ENCODE results near the gene ARMC5.
A peak's percentile ranks its signal among the peaks of the same experiment; 100 is the strongest.
"Not testable (repeated sequence)": the region's sequence is repeated elsewhere in the genome, so short reads cannot be mapped to it uniquely, and the experiment has no call there.

ARMC5 gene, protein sequence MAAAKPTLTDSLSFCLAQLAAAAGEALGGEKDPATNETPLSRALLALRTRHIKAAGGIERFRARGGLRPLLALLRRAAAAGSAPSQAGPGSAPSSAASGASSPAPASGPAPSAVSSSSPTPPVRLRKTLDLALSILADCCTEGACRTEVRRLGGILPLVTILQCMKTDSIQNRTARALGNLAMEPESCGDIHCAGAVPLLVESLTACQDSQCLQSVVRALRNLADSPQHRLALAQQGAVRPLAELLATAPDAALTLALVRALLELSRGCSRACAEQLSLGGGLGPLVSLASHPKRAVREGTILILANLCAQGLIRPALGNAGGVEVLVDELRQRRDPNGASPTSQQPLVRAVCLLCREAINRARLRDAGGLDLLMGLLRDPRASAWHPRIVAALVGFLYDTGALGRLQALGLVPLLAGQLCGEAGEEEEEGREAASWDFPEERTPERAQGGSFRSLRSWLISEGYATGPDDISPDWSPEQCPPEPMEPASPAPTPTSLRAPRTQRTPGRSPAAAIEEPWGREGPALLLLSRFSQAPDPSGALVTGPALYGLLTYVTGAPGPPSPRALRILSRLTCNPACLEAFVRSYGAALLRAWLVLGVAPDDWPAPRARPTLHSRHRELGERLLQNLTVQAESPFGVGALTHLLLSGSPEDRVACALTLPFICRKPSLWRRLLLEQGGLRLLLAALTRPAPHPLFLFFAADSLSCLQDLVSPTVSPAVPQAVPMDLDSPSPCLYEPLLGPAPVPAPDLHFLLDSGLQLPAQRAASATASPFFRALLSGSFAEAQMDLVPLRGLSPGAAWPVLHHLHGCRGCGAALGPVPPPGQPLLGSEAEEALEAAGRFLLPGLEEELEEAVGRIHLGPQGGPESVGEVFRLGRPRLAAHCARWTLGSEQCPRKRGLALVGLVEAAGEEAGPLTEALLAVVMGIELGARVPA

GRCh38 chr16:31458844-31459686 is at the start of gene ARMC5:
Gene ARMC5, plus strand, starts transcription at chr16:31459501. Its CDS starts 24 bp downstream, at chr16:31459525.
- DNase-seq (ENCODE audit: low read depth, low spot score), result peak; percentile 94

- DNase-seq (ENCODE audit: low read depth, low spot score), result no peak
Measured at GRCh38 chr16:31410082-31410481, 49.2 kb upstream of the ARMC5 start.

GRCh38 chr16:31411024-31411844 is 48.1 kb upstream of the ARMC5 start:
- DNase-seq (ENCODE audit: low read depth, low spot score), result no peak

- DNase-seq (ENCODE audit: low read depth, low spot score), result no peak
Measured at GRCh38 chr16:31412750-31413149, 46.6 kb upstream of the ARMC5 start.

- no peak for DNase-seq (ENCODE audit: low read depth, low spot score)
Measured at GRCh38 chr16:31413381-31413780, 45.9 kb upstream of the ARMC5 start.

- no peak for DNase-seq (ENCODE audit: low read depth, low spot score)
Measured at GRCh38 chr16:31413943-31414342, 45.4 kb upstream of the ARMC5 start.

GRCh38 chr16:31414706-31415105 is 44.6 kb upstream of the ARMC5 start:
- DNase-seq (ENCODE audit: low read depth, low spot score), result no peak

DNA sequence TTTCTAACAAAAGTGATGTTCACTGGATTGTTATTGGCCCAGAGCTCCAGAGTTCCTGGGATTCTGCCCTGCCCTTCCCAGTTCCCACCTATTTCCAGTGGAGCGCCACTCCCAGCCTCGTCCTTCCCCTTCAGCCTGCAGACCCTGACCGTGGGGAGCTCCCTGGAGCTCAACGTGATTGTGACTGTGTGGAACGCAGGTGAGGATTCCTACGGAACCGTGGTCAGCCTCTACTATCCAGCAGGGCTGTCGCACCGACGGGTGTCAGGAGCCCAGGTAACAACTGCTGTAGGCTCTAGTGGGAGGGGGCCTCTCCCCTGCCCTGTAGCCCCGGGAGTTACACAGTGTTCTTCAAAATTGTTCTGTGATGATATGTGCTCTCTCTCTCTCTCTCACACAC is 42.9 kb upstream of the ARMC5 start:
- no peak for DNase-seq (ENCODE audit: low read depth, low spot score)

- DNase-seq (ENCODE audit: low read depth, low spot score), result not testable (repeated sequence)
Measured at GRCh38 chr16:31417036-31417435, 42.3 kb upstream of the ARMC5 start.

GRCh38 chr16:31417916-31418315 is 41.4 kb upstream of the ARMC5 start:
- DNase-seq (ENCODE audit: low read depth, low spot score), result no peak

DNA sequence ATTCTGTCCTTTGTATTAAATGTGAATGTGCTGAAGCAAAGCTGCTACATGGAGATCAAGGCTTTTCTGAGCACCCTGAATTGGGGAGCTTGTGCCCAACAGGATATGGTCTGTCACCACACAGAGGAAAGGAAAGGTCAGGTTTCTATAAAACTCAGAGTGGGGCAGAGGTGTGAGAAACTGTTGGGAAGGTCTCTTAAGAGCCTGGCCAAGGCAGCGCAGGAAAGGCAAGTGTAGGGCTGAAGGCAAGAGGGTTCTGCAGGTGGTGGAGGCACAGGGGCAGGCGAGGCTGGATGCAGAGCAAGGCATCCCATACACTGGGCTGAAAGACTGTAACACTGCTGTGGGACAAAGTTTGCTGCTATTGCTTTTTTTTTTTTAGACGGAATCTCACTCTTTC is 39.3 kb upstream of the ARMC5 start:
- no peak for DNase-seq (ENCODE audit: low read depth, low spot score)

DNA sequence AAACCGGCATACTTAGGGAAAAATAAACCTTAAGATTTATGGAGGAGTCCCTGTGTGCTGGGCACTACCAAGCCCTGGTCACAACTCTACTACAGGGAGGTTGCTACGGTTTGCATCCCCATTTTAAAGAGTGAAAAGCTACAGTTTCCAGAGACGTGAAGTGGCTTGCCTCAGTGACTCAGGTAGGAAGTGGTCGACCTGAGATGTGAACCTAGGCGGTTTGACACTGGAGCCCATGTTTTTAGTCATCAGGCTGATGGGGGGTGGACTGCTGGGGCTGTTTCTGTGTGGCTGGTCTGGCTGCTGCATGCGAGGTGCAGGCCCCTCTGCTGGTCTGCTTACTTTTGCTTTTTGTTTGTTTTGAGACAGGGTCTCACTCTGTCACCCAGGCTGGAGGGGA is 37.7 kb upstream of the ARMC5 start:
- no peak for DNase-seq (ENCODE audit: low read depth, low spot score)

DNA sequence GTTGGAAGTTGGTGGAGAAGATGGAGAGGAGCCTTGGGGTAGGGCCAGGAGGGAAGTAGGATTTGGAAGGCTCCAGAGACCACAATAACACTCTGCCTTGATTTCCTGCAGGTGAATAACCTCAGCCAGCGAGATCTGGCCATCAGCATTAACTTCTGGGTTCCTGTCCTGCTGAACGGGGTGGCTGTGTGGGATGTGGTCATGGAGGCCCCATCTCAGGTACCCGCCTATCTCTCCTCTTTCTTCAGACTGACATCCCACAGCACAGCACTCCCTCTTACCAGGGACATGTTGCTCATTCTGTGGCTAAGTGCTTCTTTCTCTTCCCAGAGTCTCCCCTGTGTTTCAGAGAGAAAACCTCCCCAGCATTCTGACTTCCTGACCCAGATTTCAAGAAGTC is 36.1 kb upstream of the ARMC5 start:
- no peak for DNase-seq (ENCODE audit: low read depth, low spot score)

GRCh38 chr16:31423801-31424200 is 35.5 kb upstream of the ARMC5 start:
- DNase-seq (ENCODE audit: low read depth, low spot score), result no peak

- no peak for DNase-seq (ENCODE audit: low read depth, low spot score)
Measured at GRCh38 chr16:31427441-31428278, 31.6 kb upstream of the ARMC5 start.

GRCh38 chr16:31428279-31428597 is 31.1 kb upstream of the ARMC5 start, which contains the start of gene COX6A2:
Gene COX6A2, minus strand, starts transcription at chr16:31428360. Its CDS starts 35 bp downstream, at chr16:31428325.
- DNase-seq (ENCODE audit: low read depth, low spot score), result no peak

GRCh38 chr16:31428638-31429247 is 30.6 kb upstream of the ARMC5 start:
- no peak for DNase-seq (ENCODE audit: low read depth, low spot score)

DNA sequence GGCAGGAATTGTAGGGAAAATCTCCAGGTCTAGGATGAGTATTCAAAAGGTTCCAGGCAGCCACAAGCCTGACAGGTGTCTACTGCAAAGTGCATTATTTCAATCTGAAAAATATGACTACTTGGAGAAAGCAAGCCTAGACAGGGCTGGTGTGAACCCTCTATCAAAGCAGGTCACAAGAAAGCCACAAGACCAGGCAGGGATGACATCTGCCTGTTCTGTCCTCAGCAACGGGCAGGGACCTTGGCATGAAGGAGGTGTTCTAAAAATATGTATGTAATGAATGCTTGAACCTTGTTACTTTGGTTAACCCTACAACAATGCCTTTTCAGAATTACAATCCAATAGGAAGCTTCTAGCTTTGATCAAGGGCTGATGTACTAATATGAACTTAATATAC is 30.0 kb upstream of the ARMC5 start:
- DNase-seq (ENCODE audit: low read depth, low spot score), result no peak

DNA sequence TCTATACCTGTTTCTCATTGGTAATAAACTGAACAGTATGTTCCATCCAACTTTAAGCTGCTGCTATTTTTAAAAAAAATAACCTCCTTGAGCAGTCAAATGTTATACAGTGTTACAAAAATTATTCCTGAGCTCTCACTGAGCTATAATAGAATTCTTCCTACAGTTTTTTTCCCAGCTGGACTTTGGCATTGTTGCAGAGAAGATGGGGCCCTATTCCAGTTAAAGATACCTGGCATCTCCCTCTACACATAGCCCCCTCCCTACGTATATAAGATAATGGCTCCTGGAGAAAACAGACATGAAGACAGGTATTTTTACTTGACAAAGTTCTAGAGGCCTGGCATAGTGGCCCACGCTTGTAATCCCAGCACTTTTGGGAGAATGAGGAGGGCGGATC is 29.5 kb upstream of the ARMC5 start:
- DNase-seq (ENCODE audit: low read depth, low spot score), result no peak

Data from brain pericyte (primary cell).